Retinal pigment epithelial cell (primary cell): ENCODE results near the gene TBC1D5.

Experiments used
- DNase-seq: peaks from one replicate; pipeline ENCODE4 v3.0.0-alpha.2; 2010; ENCODE audit warnings: low read depth
- H3K4me3 ChIP-seq: 2 replicates; pipeline ENCODE4 v1.5.1; 2011; ENCODE audit warnings: mild to moderate bottlenecking, low read length, control low read depth, moderate library complexity
- CTCF ChIP-seq: conservative IDR thresholded peaks from 2 replicates; pipeline ENCODE4 v1.5.1; 2011; ENCODE audit warnings: low read depth, low read length, control low read depth, inconsistent platforms

TBC1D5 gene

DNA sequence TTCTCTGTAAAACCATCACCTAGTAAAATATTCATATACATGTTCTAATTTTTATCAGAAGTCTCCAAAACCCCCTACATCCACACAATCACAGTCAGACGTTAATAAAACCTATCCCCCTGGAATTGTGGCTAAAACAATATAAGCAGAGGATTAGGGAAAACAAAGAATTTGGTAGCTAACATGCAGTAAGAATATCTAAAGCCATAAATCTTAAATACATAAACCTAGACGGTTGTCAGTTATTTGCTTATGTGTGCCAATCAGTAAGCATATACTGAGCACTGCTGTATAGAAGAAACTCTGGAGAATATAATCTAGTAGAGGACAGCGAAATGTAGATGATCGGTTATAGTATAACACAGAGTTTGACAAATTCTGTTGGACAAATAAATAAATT, 232.2 kb downstream of the TBC1D5 start:
- no peak for TF ChIP-seq CTCF
- DNase-seq, result no peak
- H3K4me3 ChIP-seq, result no peak overlapping the region

- H3K4me3 ChIP-seq, result no peak overlapping the region
- no peak for TF ChIP-seq CTCF
- DNase-seq, result no peak
Measured at GRCh38 chr3:17508180-17508752, 234.2 kb downstream of the TBC1D5 start.

- H3K4me3 ChIP-seq, result no peak overlapping the region
- no peak for DNase-seq
- TF ChIP-seq CTCF, result no peak
Measured at GRCh38 chr3:17507480-17507879, 235.0 kb downstream of the TBC1D5 start.

- DNase-seq, result peak; percentile 22
- H3K4me3 ChIP-seq, result no peak overlapping the region
- no peak for TF ChIP-seq CTCF
Measured at GRCh38 chr3:17505856-17506255, 236.6 kb downstream of the TBC1D5 start.

DNA sequence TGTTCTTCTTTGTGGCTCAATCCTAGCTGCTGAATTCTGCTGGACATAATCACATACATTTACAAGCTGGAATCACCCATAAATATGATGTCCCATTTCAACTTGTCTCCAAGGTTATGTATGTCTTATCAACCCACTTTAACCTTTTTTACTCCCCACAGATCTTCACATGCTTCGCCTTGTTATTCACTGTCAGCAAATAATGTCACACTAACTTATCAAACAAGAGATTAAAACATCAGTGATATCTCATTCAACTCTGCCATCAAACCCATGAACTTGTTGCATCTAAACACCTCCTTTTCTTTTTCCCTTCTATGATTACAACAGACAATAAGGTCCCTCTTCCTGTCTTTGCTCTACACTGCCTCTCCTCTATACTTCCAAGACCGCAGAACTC, 240.7 kb downstream of the TBC1D5 start:
- DNase-seq, result no peak
- no peak for TF ChIP-seq CTCF
- no peak overlapping the region for H3K4me3 ChIP-seq

DNA sequence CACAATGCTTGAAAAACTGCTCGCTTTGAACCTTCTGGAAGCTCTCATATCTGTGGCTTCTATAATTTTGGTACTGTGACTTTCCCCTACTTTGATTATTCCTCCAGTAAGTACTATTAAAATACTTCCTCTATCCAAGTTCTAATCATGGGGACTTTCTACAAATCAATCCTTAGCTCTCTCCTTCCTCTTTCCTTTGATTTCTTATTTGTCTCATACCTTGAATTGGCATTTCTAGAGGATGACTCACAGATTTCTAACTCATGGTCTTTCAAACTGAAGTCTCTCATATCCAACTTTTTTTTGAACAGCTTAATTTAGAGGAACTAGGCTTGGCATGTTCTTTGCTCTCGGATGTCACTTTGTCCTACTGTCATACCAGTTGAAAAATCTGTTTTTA, 241.8 kb downstream of the TBC1D5 start:
- TF ChIP-seq CTCF, result no peak
- H3K4me3 ChIP-seq, result no peak overlapping the region
- DNase-seq, result peak; percentile 31

DNA sequence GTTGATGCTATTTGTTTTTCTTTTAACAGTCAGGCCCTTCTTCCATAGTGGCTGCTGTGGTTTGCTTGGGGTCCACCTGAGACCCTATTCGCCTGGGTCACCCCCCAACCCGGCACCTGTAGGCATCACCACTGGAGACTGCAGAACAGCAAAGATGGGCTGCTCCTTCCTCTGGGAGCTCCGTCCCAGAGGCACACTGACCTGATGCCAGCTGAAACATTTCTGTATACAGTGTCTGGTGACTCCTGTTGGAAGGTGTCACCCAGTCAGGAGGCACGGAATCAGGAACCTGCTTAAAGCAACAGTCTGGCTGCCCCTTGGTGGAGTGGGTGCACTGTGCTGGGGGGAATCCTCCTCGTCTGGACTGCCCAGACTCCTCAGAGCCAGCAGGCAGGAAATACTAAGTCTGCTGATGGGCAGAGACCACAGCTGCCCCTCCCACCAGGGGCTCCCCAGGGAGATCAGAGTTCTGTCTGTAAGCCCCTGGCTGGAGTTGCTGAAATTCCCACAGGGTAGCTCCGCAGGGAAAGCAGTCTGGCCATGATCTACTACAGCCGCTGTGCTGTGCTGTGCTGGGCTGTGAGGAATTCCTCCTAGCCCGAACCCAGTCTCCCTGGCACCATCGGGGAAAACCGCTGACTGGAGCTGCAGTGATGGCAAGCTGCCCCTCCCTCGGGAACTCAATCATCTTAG, 248.2 kb downstream of the TBC1D5 start:
- H3K4me3 ChIP-seq, result no peak overlapping the region
- DNase-seq, result no peak
- TF ChIP-seq CTCF, result no peak
